HG03432 (cell line): Measurements from ENCODE around the gene CACNB4.

Source experiments
- ATAC-seq: cut with Tn5 transposase; IDR thresholded peaks from one replicate; pipeline ENCODE4 v1.9.1; 2021; ENCODE audit warnings: mild to moderate bottlenecking, moderate library complexity; ENCODE audit not compliant: unreplicated experiment

Gene CACNB4

GRCh38 chr2:152089238-152089637 is 9.6 kb downstream of the CACNB4 start:
- ATAC-seq, result no peak

- ATAC-seq, result no peak
Measured at GRCh38 chr2:152088006-152088405, 10.8 kb downstream of the CACNB4 start.

- no peak for ATAC-seq
Measured at GRCh38 chr2:152086231-152086630, 12.6 kb downstream of the CACNB4 start.

GRCh38 chr2:152084076-152084475 is 14.8 kb downstream of the CACNB4 start:
- no peak for ATAC-seq

GRCh38 chr2:152083202-152083875 is 15.5 kb downstream of the CACNB4 start:
- ATAC-seq, result no peak

- ATAC-seq, result peak; percentile 86
Measured at GRCh38 chr2:152078662-152079061, 20.2 kb downstream of the CACNB4 start.

GRCh38 chr2:152078023-152078422 is 20.8 kb downstream of the CACNB4 start:
- ATAC-seq, result no peak

GRCh38 chr2:152075461-152076050 is 23.3 kb downstream of the CACNB4 start:
- no peak for ATAC-seq

- ATAC-seq, result no peak
Measured at GRCh38 chr2:152072011-152072410, 26.8 kb downstream of the CACNB4 start.

GRCh38 chr2:152071518-152071917 is 27.3 kb downstream of the CACNB4 start:
- ATAC-seq, result no peak

- ATAC-seq, result peak; percentile 84
Measured at GRCh38 chr2:152071092-152071491, 27.8 kb downstream of the CACNB4 start.

- ATAC-seq, result no peak
Measured at GRCh38 chr2:152068226-152068625, 30.6 kb downstream of the CACNB4 start.

GRCh38 chr2:152067823-152068222 is 31.0 kb downstream of the CACNB4 start:
- no peak for ATAC-seq

GRCh38 chr2:152065945-152066344 is 32.9 kb downstream of the CACNB4 start:
- ATAC-seq, result no peak

- ATAC-seq, result no peak
Measured at GRCh38 chr2:152064001-152064400, 34.8 kb downstream of the CACNB4 start.

- no peak for ATAC-seq
Measured at GRCh38 chr2:152063325-152063924, 35.4 kb downstream of the CACNB4 start.

- ATAC-seq, result peak; percentile 85
Measured at GRCh38 chr2:152062125-152063091, 36.4 kb downstream of the CACNB4 start.

GRCh38 chr2:152061383-152061782 is 37.5 kb downstream of the CACNB4 start:
- ATAC-seq, result no peak

GRCh38 chr2:152058655-152059054 is 40.2 kb downstream of the CACNB4 start:
- no peak for ATAC-seq

GRCh38 chr2:152056418-152056817 is 42.4 kb downstream of the CACNB4 start:
- ATAC-seq, result no peak
